Activated naive CD4-positive, alpha-beta T cell treated with anti-CD3 and anti-CD28 coated beads, Interleukin-2, amount 10 ng/mL, durations not matched to agents 7 days and 5 days (primary cell): ENCODE data around the gene AIF1.
A peak's percentile ranks its signal among the peaks of the same experiment; 100 is the strongest.
"Not testable (repeated sequence)": the region's sequence is repeated elsewhere in the genome, so short reads cannot be mapped to it uniquely, and the experiment has no call there.

Experiments
- CTCF ChIA-PET: fragments of 350-600 bp; sonication (Branson Sonifier 250); formaldehyde crosslinking; loops from one replicate; lab custom pipeline; 2021; ENCODE audit warnings: antibody characterized with exemption; lab: Charles Lee
- DNase-seq: peaks from one replicate; pipeline ENCODE4 v3.0.0-alpha.2; 2020
- H3K27ac Mint-ChIP-seq: one replicate; pipeline ENCODE4 v1.8.0; 2021; ENCODE audit warnings: mild to moderate bottlenecking, moderate library complexity, mixed read lengths
- H3K27me3 Mint-ChIP-seq: one replicate; pipeline ENCODE4 v1.8.0; 2021; ENCODE audit warnings: mild to moderate bottlenecking, mixed read lengths
- H3K36me3 Mint-ChIP-seq: one replicate; pipeline ENCODE4 v1.8.0; 2021; ENCODE audit warnings: mixed read lengths
- H3K4me1 Mint-ChIP-seq: one replicate; pipeline ENCODE4 v1.8.0; 2021; ENCODE audit warnings: mixed read lengths
- H3K4me3 Mint-ChIP-seq: one replicate; pipeline ENCODE4 v1.8.0; 2021; ENCODE audit warnings: mild to moderate bottlenecking, moderate library complexity, mixed read lengths
- H3K9me3 Mint-ChIP-seq: one replicate; pipeline ENCODE4 v1.8.0; 2021; ENCODE audit warnings: mixed read lengths

Gene AIF1

DNA sequence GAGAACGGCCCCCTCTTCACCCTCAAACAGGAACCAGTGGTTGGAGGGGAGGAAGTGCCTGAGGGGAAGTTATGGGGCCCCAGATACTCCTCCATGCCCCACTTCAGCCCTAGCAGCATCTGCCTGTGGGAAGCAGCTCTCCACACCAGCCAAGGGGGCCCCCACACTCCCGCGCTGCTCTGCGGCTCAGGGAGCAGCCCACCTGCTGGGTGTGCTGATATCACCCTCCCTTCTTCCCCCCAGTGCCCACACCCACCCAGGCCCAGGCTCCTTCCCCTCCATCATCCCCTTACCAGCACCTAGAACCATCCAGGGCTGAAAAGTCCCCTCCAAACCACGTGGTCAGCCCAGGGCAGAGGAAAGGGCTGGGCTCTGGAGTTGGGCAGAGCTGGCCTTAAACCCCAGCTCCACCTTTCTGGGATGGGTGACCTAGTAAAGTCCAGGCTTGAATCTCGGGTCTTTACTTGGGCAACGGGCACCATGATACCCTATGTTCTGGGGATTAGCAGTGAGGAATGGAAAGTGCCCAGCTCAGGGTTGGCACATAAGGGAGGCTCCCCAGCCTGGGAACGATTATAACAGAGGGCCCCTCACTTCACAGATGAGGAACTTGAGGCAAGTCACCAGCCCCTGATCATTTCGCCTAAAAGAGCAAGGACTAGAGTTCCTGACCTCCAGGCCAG is 28.3 kb upstream of the AIF1 start:
- Mint-ChIP-seq H3K36me3 (peaks cover 22% of the 10 kb centered on the region), H3K4me1 (peaks cover 82% of the 10 kb centered on the region), H3K27me3 (no peaks in the 10 kb centered on the region), H3K27ac (peak overlapping the region; percentile 97), H3K4me3 (peak overlapping the region; percentile 71), H3K9me3 (no peaks in the 10 kb centered on the region)
- CTCF ChIA-PET: interaction anchor here (0.5 to 33.1 kb wide), 4 partner anchors 7 to 34 kb away, joined by 4 to 1087 read pairs (median 780); partner anchors contain the start of genes ATP6V1G2, LST1, LTA and LTB
- DNase-seq: peak; percentile 54

DNA sequence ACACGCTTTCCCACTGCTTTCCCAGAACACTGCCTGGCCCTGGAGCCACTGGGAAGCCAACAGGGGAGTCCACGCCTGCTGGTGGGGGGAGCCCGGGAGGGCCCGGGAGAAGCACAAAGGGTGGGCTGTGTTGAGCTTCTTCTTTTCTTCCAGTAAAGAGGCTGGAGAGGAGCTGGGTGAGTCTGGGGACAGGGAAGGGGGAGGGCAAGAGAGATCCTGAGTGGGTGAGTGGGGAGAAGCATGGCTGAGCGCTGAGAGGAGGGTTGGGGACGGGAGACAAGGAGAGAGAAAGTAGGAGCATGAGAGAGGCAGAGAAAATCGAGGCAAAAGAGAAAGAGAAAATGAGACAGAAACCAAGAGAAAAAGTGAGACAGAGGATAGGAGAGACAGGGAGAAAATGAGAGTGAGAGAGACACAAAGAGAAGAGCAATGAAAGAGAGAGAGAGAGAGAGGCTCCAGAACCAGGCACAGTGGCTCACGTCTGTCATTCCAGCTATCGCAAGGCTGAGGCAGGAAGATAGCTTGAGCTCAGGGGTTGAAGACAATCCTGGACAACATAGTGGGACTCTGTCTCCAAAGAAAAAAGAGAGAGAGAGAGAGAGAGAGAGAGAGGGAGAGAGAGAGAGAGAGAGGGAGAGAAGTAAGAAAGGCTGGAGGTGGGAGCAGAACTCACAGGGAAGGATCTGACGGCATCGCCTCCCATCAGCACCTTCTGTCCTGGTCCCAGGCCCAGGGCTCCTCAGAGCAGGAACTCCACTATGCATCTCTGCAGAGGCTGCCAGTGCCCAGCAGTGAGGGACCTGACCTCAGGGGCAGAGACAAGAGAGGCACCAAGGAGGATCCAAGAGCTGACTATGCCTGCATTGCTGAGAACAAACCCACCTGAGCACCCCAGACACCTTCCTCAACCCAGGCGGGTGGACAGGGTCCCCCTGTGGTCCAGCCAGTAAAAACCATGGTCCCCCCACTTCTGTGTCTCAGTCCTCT is 26.9 kb upstream of the AIF1 start:
- Mint-ChIP-seq H3K27me3 (no peaks in the 10 kb centered on the region), H3K36me3 (peaks cover 10% of the 10 kb centered on the region), H3K27ac (peak overlapping the region; percentile 91), H3K9me3 (no peaks in the 10 kb centered on the region), H3K4me1 (peaks cover 87% of the 10 kb centered on the region), H3K4me3 (peak overlapping the region; percentile 70)
- CTCF ChIA-PET: interaction anchor here (22.2 to 33.1 kb wide), 3 partner anchors 6 to 35 kb away, joined by 780 to 1087 read pairs (median 780); partner anchors contain the start of genes ATP6V1G2, LST1, LTA and LTB
- DNase-seq: no peak

DNA sequence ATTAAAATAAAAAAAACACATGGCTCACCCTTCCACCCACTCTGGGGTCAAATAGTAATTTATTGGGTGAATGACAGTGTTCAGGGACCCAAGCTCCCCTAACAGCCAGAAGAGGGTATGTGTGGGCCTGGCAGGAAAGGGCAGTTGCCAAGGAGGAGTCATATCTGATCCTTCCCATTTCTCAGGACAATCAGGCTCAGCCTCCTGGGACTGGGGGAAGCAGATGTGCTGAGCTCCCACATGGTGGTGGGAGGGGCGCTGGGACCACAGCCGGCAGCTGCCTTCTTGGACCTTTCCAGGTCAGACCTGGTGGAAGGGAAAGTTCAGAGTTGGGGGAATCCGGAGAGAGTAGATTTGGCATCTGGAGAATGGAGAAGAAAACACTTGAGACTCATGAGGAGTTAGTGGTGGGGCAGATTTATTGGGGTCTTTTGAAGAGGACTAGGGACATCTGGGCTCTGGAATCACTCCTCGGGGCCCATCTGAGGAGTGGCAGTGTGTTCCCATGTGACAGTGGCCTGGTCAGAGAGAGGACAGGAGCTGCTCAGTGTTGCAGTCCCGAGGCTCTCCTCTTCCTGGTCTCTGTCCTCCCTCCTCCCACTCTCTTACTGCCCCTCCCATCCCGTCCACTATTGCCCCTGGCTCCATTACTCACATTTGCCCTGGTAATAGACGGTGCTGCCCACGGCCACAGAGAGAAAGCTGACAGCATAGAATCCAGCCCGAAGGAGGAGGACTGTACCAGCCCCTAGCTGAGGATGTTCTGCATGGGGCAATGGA is 26.0 kb upstream of the AIF1 start:
- no peaks in the 10 kb centered on the region for H3K9me3 Mint-ChIP-seq
- H3K4me3 Mint-ChIP-seq: peak overlapping the region; percentile 10
- DNase-seq: no peak
- CTCF ChIA-PET: interaction anchor here (22.2 to 33.1 kb wide), 3 partner anchors 5 to 36 kb away, joined by 780 to 1087 read pairs (median 780); partner anchors contain the start of genes ATP6V1G2, LST1, LTA and LTB
- H3K27me3 Mint-ChIP-seq: no peaks in the 10 kb centered on the region
- peaks cover 89% of the 10 kb centered on the region for H3K4me1 Mint-ChIP-seq
- no peak overlapping the region for H3K27ac Mint-ChIP-seq
- H3K36me3 Mint-ChIP-seq: peaks cover 10% of the 10 kb centered on the region

DNA sequence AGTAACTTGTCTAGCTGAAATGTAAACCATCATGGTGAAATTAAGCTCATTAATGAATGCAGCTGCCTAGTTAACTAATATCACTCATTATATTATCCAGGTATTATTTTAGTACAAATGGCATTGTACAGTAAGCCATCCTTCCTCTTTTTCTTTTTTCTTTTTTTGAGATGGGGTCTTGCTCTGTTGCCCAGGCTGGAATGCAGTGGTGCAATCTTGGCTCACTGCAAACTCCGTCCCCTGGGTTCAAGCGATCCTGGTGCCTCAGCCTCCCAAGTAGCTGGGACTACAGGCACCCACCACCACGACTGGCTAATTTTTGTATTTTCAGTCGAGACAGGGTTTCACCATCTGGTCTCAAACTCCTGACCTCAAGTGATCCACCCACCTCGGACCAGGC is 24.3 kb upstream of the AIF1 start:
- H3K27ac Mint-ChIP-seq: peak overlapping the region; percentile 70
- H3K9me3 Mint-ChIP-seq, DNase-seq, H3K36me3 Mint-ChIP-seq, H3K4me3 Mint-ChIP-seq, H3K27me3 Mint-ChIP-seq: not testable (repeated sequence)
- CTCF ChIA-PET: interaction anchor here (22.2 to 33.1 kb wide), 3 partner anchors 3 to 38 kb away, joined by 780 to 1087 read pairs (median 780); partner anchors contain the start of genes ATP6V1G2, LST1, LTA and LTB
- peaks cover 83% of the 10 kb centered on the region for H3K4me1 Mint-ChIP-seq

DNA sequence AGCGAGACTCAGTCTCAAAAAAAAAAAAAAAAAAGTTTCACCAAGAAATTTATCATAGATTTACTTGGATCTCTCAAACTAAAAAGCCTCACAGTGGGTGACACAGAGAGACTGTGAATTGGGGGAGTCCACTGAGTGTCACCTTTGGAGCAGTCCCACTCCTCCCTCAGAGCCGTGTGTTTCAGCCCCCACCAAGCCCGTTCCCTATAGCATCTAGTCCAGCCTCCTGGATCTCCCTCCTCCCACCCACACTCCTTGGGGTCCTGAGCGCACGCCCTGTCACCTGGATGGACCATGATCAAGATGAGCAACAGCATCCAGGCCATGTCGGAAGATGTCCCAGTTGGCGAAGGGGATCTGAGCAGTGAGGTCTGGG is 22.6 kb upstream of the AIF1 start:
- DNase-seq: no peak
- H3K4me1 Mint-ChIP-seq: peaks cover 81% of the 10 kb centered on the region
- H3K27ac Mint-ChIP-seq: peak overlapping the region; percentile 88
- H3K27me3 Mint-ChIP-seq: no peaks in the 10 kb centered on the region
- H3K36me3 Mint-ChIP-seq: peaks cover 5% of the 10 kb centered on the region
- peak overlapping the region; percentile 53 for H3K4me3 Mint-ChIP-seq
- no peaks in the 10 kb centered on the region for H3K9me3 Mint-ChIP-seq
- CTCF ChIA-PET: interaction anchor here (0.9 to 33.1 kb wide), 4 partner anchors 15 to 51 kb away, joined by 3 to 1087 read pairs (median 392); partner anchors contain the start of genes ATP6V1G2, DDX39B, LST1 and LTA

DNA sequence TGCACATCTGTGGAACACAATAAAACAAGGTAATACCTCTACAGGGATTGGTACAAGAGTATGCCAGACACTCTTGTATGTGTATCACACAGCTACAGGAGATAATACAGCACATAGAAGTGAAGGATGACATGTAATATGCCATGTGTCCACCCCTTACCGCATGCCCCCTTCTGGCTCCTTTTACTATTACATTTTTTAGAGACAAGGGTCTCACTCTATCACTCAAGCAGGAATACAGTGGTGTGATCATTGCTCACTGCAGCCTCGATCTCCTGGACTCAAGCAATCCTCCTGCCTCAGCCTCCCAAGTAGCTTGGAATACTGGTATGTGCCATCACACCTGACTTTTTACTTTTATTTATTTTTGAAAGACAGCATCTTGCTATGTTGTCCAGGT is 18.0 kb upstream of the AIF1 start:
- no peaks in the 10 kb centered on the region for H3K9me3 Mint-ChIP-seq
- peak overlapping the region; percentile 12 for H3K27ac Mint-ChIP-seq
- no peaks in the 10 kb centered on the region for H3K36me3 Mint-ChIP-seq
- H3K4me3 Mint-ChIP-seq: no peak overlapping the region
- H3K27me3 Mint-ChIP-seq: no peaks in the 10 kb centered on the region
- DNase-seq: peak; percentile 63
- CTCF ChIA-PET: interaction anchor here (0.9 to 33.1 kb wide), 11 partner anchors 10 to 234 kb away, joined by 3 to 1087 read pairs (median 8); partner anchors contain the start of genes AIF1, ATP6V1G2, DDX39B and LST1
- peaks cover 65% of the 10 kb centered on the region for H3K4me1 Mint-ChIP-seq

DNA sequence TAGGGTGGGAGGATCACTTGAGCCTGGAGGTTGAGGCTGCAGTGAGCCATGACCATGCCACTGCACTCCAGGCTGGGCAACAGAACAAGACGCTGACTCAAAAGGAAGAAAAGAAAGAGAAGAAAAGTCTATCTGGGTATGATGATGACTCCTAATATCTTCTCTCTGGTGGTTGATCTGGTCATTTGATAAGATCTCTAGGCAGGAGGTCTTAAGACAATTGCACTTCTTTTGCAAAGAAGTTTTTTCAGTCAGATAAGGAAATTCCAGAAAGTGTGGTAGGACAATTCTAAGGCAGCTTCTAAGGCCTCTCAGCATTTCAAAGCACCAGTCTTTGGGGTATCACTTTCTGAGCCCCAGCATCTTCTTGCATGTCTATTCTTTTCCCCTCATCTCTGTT is 7.7 kb upstream of the AIF1 start:
- Mint-ChIP-seq H3K27ac (no peak overlapping the region), H3K4me1 (peaks cover 5% of the 10 kb centered on the region), H3K27me3 (peaks cover 20% of the 10 kb centered on the region), H3K9me3 (no peaks in the 10 kb centered on the region), H3K4me3 (no peak overlapping the region), H3K36me3 (no peaks in the 10 kb centered on the region)
- CTCF ChIA-PET: interaction anchor here (0.6 to 2.8 kb wide), 4 partner anchors 9 to 227 kb away, joined by 3 to 11 read pairs (median 6); no protein-coding TSS in a partner anchor
- DNase-seq: no peak

DNA sequence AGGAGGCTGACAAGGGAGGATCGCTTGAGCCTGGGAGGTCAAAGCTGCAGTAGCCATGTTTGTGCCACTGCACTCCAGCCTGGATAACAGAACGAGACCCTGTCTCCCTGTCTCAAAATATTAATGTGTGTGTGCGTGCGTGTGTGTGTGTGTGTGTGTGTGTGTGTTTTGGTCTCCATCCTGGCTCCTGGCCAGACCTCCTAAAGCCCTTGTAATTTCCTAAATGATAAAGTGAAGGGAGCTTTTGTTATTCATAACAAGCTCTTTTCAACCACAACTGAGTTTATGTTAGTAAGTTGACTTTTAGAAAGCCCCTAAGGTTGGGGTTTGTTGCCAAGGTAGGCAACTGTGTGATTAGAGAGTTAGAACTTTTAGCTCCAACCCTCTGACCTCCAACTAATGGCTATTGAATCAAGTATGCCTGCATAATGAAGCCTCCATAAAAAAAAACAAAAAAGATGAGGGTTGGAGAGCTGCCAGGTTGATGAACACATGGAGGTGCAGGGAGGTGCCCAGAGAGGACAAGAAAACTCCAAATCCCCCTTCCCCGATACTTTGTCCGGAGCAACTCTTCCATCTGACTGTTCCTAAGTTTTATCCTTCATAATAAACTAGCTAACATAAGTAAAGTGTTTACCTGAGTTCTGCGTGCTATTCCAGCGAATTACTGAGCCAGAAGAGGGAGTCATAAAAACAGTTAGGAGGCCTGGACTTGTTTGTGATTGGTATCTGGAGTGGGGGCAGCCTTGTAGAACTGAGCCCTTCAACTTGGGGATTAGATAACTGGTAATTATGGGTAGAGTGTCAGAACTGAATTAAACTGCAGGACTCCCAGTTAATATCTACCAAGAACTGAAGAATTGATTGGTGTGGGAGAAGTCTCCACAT is 5.3 kb upstream of the AIF1 start:
- no peak overlapping the region for H3K27ac Mint-ChIP-seq

DNA sequence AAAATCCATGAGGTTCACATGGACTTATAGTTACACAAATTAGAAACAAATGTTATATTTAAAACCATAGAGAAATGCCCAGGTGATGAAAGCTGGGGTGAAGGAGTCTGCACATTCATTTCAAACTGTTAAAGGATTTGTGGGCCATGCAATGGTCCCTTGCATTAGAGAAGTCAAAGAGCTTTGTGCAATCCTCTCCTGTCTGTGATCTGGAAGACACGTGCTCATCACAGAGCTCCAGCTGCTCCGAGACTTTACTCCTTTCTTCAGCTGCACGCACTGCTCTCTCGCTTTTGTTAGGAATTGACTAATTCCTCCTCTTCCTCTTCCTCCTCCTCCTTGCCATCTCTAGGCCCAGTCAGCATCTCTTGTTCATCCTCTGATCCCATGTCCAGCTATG is 4.1 kb upstream of the AIF1 start:
- Mint-ChIP-seq H3K4me3 (no peak overlapping the region), H3K27me3 (peaks cover 7% of the 10 kb centered on the region), H3K36me3 (no peaks in the 10 kb centered on the region), H3K4me1 (peaks cover 22% of the 10 kb centered on the region), H3K9me3 (no peaks in the 10 kb centered on the region), H3K27ac (no peak overlapping the region)
- no peak for DNase-seq
- CTCF ChIA-PET: interaction anchor here (1.0 to 1.7 kb wide), 3 partner anchors 12 to 60 kb away, joined by 3 to 9 read pairs (median 4); no protein-coding TSS in a partner anchor

More for the DNA sequence above, 5.3 kb upstream of the AIF1 start:
- Mint-ChIP-seq H3K4me1 (peaks cover 10% of the 10 kb centered on the region), H3K4me3 (no peak overlapping the region), H3K9me3 (no peaks in the 10 kb centered on the region), H3K36me3 (no peaks in the 10 kb centered on the region), H3K27me3 (peaks cover 7% of the 10 kb centered on the region)
- CTCF ChIA-PET: interaction anchor here (0.9 to 1.4 kb wide), 3 partner anchors 12 to 59 kb away, joined by 3 to 17 read pairs (median 5); no protein-coding TSS in a partner anchor
- no peak for DNase-seq

DNA sequence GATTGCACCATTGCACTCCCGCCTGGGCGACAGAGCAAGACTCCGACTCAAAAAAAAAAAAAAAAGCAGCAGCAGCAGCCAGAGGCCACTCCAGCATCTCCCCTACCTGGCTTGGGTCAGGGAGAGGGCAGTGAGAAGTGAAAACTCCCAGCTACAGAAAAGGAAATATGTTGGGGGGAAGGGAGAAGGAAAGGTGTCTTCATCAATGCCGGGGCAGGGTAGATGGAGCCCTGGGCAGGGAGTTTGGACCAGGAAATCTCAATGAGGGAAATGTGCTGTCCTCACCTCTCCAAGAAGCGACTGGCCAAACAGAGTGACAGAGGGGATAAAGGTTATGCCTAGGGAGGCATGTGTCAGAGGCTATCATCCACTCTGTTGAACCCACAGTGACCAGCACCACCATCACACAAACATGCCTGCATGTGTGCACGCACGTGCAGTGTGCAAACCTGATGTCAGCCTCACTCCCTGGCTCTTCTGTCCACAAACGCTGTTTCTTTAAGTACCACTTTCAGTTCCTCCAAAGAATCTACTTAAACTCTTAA is 887 bp upstream of the AIF1 start:
- CTCF ChIA-PET: interaction anchor here (1.3 to 3.5 kb wide), 2 partner anchors 17 to 63 kb away, joined by 5 to 27 read pairs; no protein-coding TSS in a partner anchor
- Mint-ChIP-seq H3K27ac (no peak overlapping the region), H3K27me3 (peaks cover 7% of the 10 kb centered on the region), H3K4me1 (peaks cover 35% of the 10 kb centered on the region), H3K36me3 (peaks cover 9% of the 10 kb centered on the region), H3K4me3 (no peak overlapping the region), H3K9me3 (no peaks in the 10 kb centered on the region)
- DNase-seq: no peak

DNA sequence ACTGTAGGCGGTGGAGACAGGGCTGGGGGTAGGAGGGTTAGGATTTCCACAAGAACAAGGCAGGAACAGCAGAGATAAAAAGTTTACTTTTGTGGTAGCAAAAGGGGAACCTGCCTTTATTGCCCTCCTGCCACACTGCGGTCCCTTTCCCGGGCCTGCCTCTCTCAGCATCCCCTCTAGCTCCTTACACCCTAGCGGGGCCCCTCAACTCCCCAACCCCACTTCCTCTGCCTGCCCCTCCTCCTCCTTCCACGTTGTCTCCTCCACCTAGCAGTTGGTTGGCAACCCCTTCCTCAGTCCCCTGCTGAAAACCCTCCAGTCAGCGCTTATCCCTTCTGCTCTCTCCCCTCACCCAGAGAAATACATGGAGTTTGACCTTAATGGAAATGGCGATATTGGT is 714 bp downstream of the AIF1 start:
- peaks cover 41% of the 10 kb centered on the region for H3K4me1 Mint-ChIP-seq
- peak overlapping the region; percentile 76 for H3K4me3 Mint-ChIP-seq
- peaks cover 7% of the 10 kb centered on the region for H3K27me3 Mint-ChIP-seq
- CTCF ChIA-PET: interaction anchor here (1.1 to 3.5 kb wide), 4 partner anchors 18 to 121 kb away, joined by 3 to 27 read pairs (median 4); partner anchors contain the start of gene NCR3
- no peaks in the 10 kb centered on the region for H3K9me3 Mint-ChIP-seq
- peak overlapping the region; percentile 85 for H3K27ac Mint-ChIP-seq
- DNase-seq: peak; percentile 59
- H3K36me3 Mint-ChIP-seq: peaks cover 11% of the 10 kb centered on the region

DNA sequence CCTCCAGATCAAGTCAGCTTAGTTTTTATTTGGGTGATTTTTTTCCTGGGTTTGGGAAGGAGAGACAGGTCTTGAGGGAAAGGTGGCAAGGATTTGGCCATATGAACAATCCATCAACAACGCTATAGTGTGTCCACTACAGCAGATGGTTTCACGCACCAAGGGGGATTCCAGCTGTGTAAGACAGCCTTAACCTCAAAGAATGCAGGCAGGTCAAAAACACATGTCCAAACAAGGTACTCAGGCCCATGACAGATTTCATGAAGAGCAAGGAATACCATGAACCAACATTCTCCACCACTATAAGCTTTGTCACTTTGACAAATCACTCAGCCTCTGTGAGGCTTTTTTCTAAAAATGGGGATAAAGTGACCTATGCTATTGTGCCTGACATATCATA is 2.0 kb downstream of the AIF1 start:
- peak overlapping the region; percentile 76 for H3K4me3 Mint-ChIP-seq
- peak overlapping the region; percentile 8 for H3K27ac Mint-ChIP-seq

More for the DNA sequence above, 2.0 kb downstream of the AIF1 start:
- CTCF ChIA-PET: interaction anchor here (1.2 to 3.5 kb wide), 3 partner anchors 9 to 19 kb away, joined by 3 to 27 read pairs (median 3); no protein-coding TSS in a partner anchor
- no peaks in the 10 kb centered on the region for H3K27me3 Mint-ChIP-seq
- no peak for DNase-seq
- H3K9me3 Mint-ChIP-seq: no peaks in the 10 kb centered on the region
- H3K4me1 Mint-ChIP-seq: peaks cover 49% of the 10 kb centered on the region
- H3K36me3 Mint-ChIP-seq: peaks cover 19% of the 10 kb centered on the region
